Ramos (cell line): ENCODE data around the gene PYCR2.
"Not testable (repeated sequence)": the region's sequence is repeated elsewhere in the genome, so short reads cannot be mapped to it uniquely, and the experiment has no call there.

ENCODE experiments used
- in situ Hi-C: fragments of 300-500 bp; cut with MboI; formaldehyde crosslinking; loops from one replicate; pipeline ENCODE4 v1.14.3; 2022; ENCODE audit warnings: low sequenced_read_pairs; ENCODE audit not compliant: unreplicated experiment

The PYCR2 gene

DNA sequence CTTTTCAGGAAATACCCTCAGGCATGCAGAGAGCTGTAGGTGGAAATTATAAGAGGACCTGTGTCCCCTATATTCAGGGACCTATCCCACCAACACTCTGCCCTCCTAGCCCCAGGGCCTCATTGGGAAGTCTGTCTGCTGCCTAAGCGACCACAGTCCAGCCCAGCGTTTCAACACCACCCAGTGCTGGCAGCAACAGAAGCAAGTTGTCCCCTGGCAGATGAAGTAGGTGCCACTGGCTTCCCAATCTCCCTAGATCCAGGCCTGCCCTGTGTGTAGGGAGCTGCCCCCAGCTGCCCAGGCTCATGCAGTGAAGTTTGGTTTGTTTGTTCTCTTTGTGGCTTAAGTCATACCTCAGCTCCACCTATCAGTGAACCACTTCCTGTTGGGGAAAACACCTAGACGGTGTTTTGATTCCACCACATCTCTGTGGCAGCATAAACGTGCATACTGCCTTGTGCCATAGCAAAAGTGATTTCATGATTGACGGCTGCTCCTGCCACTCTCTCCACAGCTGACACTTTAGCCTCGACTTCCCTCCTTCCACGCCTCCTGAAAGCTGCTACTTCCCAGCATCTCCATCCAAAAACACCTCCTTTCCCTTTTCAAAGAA is 27.0 kb downstream of the PYCR2 start:
- in situ Hi-C loops, result no loop called here

GRCh38 chr1:225896494-225896893 is 27.6 kb downstream of the PYCR2 start:
- in situ Hi-C loops, result no loop called here

DNA sequence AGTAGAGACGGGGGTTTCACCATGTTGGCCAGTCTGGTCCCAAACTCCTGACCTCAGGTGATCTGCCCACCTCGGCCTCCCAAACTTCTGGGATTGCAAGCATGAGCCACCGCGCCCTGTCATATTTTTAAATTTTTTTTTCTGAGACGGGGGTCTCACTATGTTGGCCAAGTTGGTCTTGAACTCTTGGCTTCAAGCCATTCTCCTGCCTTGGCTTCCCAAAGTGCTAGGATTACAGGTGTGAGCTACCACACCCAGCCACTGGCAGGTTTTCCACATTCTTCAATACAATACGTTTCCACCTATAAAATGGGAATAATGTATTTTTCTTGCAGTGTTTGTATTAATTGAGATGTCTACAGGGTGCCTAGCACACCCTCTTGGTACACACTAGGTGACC is 31.7 kb downstream of the PYCR2 start:
- in situ Hi-C loops, result no loop called here

- in situ Hi-C loops, result no loop called here
Measured at GRCh38 chr1:225891229-225891972, 32.6 kb downstream of the PYCR2 start.

GRCh38 chr1:225890346-225891228 is 33.5 kb downstream of the PYCR2 start:
- in situ Hi-C loops, result no loop called here

- in situ Hi-C loops, result no loop called here
Measured at GRCh38 chr1:225889743-225890142, 34.3 kb downstream of the PYCR2 start.

GRCh38 chr1:225888898-225889601 is 35.0 kb downstream of the PYCR2 start, which contains the start of gene LEFTY1:
LEFTY1 (minus strand) TSS chr1:225889146; CDS start chr1:225889066, 80 bp downstream.
- in situ Hi-C loops, result no loop called here

DNA sequence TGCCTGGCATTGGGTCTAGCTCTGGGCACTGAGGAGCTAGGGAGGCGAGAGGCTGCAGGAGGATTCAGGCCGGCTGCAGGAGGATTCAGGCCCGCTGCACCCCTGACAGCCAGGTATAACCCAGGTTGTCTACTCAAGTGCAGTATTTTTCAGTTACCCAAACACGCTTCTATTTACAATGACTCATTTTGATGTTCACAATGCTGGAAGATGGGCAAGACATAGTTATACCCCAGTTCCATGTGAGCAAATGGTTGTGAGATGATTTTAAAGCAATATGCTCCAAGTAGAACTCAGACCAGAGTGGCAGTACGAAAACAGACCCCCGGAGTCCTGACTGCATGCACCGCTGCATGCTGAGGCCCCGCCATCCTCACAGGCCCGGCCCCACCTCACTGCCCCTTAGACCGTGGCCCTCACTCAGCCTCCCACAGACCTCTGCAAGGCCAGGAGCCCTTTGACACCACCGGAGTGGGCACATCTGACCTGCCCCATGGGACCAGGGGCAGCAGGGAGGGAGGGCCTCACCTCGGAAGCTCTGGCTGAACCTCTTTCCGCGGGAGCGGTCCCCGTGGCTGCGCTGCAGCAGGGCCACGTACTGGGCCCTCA is 35.7 kb downstream of the PYCR2 start:
- in situ Hi-C loops, result no loop called here

DNA sequence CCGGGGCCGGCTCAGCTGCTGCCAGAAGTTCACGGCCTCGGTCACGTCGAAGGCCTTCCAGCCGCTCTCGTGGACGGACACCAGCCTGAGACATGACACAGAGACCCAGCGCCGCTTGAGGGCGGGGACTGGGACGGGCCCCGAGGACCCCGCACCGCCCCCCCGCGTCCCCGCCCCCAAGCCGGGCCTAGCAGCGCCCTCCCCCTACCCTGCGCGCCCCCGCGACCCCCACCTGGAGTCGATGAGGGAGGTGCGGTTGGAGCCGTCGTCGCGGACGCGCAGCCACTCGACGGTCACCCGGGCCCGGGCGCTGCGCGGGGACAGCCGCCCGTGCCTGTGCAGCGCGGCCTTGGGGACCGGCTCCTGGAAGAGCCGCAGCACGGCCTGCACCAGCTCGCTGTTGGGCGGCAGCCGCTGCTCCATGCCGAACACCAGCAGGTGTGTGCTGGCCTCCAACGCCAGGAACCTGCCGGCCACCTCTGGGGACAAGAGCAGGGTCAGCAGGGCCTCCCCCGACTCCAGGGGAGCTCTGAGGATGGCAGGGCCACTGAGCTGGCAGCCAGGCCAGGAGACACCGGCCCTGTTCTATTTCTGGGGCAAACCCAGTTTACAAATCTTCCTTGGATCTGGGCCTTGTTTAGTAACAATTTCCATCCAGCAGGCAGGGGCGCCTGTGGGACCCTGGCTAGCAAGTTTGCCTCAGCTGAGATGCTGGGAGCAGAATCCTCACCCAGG is 36.3 kb downstream of the PYCR2 start:
- in situ Hi-C loops, result not testable (repeated sequence)

GRCh38 chr1:225887030-225887314 is 37.1 kb downstream of the PYCR2 start:
- in situ Hi-C loops, result no loop called here

- in situ Hi-C loops, result no loop called here
Measured at GRCh38 chr1:225886159-225887029, 37.7 kb downstream of the PYCR2 start.

DNA sequence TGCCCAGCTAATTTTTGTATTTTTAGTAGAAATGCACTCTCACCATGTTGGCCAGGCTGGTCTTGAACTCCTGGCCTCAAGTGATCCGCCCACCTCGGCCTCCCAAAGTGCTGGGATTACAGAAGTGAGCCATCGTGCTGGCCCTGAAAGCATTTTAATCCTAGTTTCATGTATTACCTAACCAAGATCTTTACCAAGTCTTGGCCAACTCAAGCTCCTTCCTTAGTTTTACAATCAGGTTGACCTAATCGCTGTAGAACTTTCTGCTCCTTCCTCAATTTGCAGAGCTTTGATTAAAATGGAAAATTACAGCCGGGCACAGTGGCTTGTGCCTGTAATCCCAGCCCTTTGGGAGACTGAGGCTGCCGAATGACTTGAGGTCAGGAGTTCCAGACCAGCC is 38.7 kb downstream of the PYCR2 start:
- in situ Hi-C loops, result no loop called here

GRCh38 chr1:225883616-225884265 is 40.3 kb downstream of the PYCR2 start:
- in situ Hi-C loops, result no loop called here

DNA sequence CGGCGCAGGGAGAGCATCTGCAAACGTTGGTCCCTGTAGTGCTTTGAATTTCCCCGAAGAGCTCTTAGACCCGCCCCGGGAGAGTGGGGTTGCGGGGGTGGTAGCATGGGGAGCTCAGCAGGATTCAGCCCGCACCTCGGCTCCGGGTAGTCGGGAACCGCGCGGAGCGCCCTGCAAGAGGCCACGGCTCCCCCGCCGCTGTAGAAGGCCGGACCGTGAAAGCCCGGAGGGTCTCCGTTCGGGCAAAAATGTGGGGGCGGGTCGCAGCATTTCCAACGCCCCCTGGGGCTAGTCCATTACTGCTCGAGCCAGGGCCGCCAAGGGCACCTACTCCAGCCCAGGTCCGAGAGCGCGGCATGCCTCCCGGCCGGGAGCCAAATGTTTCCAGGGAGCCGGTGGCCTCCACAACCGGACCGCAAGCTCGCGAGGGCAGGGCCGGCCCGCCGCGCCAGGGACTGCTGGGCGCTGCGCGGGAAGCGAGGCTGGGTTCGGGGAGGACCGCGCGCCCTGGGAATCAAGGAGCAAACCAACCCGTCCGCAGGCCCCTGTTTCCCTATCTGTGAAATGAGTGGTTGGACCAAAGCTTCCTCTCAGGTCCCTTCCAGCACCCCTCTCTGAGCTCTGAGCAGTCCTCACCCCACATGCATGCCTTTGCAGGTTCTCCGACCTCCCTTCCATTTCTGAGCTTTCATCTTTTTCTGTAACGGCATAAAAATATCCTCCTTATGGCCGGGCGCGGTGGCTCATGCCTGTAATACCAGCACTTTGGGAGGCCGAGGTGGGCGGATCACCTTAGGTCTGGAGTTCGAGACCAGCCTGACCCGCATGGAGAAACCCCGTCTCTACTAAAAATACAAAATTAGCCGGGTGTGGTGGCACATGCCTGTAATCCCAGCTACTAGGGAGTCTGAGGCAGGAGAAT is 41.1 kb downstream of the PYCR2 start:
- in situ Hi-C loops, result no loop called here

- in situ Hi-C loops, result no loop called here
Measured at GRCh38 chr1:225881959-225882693, 41.9 kb downstream of the PYCR2 start, which contains the start of gene TMEM63A. TMEM63A (minus strand) TSS chr1:225882380; CDS start chr1:225877580, 4,800 bp downstream.
